Glutamatergic neuron (in vitro differentiated cells): ENCODE results near the gene VDAC2. TPM values are rescaled to one million over a fixed set of nuclear protein-coding genes. Genes with fewer than 3 reads are reported as not detected.

Source experiments
- DNase-seq: peaks from one replicate; pipeline ENCODE4 v3.0.0; 2022
- H3K27ac Mint-ChIP-seq: one replicate; pipeline ENCODE4 v1.8.0; 2020; ENCODE audit warnings: mild to moderate bottlenecking, mixed read lengths, inconsistent platforms; ENCODE audit not compliant: unreplicated experiment
- H3K27me3 Mint-ChIP-seq: one replicate; pipeline ENCODE4 v1.8.0; 2020; ENCODE audit warnings: mild to moderate bottlenecking, moderate library complexity, mixed read lengths, inconsistent platforms; ENCODE audit not compliant: unreplicated experiment
- H3K36me3 Mint-ChIP-seq: one replicate; pipeline ENCODE4 v1.8.0; 2020; ENCODE audit warnings: mild to moderate bottlenecking, mixed read lengths, inconsistent platforms; ENCODE audit not compliant: unreplicated experiment
- H3K4me1 Mint-ChIP-seq: one replicate; pipeline ENCODE4 v1.8.0; 2020; ENCODE audit warnings: mild to moderate bottlenecking, low read depth, mixed read lengths, inconsistent platforms; ENCODE audit not compliant: unreplicated experiment
- H3K4me3 Mint-ChIP-seq: one replicate; pipeline ENCODE4 v1.8.0; 2020; ENCODE audit warnings: mild to moderate bottlenecking, mixed read lengths, inconsistent platforms; ENCODE audit not compliant: unreplicated experiment
- H3K9me3 Mint-ChIP-seq: one replicate; pipeline ENCODE4 v1.8.0; 2020; ENCODE audit warnings: mild to moderate bottlenecking, moderate library complexity, mixed read lengths, inconsistent platforms; ENCODE audit not compliant: unreplicated experiment
- total RNA-seq: library from RNA; stranded (reverse); fragmentation: NEBNext Ultra II Directional; extraction: Animal tissue kit (Norgen Biotek cat#: 25700); gene quantifications from one replicate; pipeline ENCODE4 v1.2.1, GENCODE V29; 2021; ENCODE audit not compliant: unreplicated experiment
- TF ChIP-seq, protein P1 (sequence below): fragments of 200-600 bp; sonication (generic); IDR thresholded peaks from one replicate; pipeline ENCODE4 v1.5.0; 2021; ENCODE audit not compliant: partially characterized antibody, unreplicated experiment

VDAC2 gene
- total RNA-seq, 1 donor from 2014 or later: 264 TPM

DNA sequence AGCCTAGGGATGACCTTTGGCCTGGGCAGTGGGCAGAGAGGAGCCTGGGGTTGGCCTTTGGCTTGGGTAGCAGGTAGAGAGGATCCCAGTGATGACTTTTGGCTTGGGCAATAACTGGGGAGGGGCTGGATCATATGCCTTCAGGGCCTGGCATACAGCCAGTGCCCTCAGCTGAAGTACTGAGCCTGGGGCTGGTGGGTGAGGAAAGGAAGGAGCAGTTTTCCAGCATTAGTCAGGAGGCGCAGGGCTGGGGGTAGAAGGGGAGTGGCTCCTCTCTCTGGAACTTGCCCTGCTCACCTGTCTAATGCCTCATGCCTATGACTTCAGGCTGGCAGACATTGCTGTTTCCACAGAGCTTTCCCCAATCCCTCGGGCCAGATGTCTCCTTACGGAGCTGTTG is 40.3 kb downstream of the VDAC2 start:
- Mint-ChIP-seq H3K27ac (no peak overlapping the region), H3K27me3 (no peaks in the 10 kb centered on the region), H3K4me1 (no peaks in the 10 kb centered on the region), H3K4me3 (no peak overlapping the region), H3K36me3 (peaks cover 15% of the 10 kb centered on the region), H3K9me3 (peaks cover 11% of the 10 kb centered on the region)
- no peak for DNase-seq
- TF ChIP-seq, protein P1, sequence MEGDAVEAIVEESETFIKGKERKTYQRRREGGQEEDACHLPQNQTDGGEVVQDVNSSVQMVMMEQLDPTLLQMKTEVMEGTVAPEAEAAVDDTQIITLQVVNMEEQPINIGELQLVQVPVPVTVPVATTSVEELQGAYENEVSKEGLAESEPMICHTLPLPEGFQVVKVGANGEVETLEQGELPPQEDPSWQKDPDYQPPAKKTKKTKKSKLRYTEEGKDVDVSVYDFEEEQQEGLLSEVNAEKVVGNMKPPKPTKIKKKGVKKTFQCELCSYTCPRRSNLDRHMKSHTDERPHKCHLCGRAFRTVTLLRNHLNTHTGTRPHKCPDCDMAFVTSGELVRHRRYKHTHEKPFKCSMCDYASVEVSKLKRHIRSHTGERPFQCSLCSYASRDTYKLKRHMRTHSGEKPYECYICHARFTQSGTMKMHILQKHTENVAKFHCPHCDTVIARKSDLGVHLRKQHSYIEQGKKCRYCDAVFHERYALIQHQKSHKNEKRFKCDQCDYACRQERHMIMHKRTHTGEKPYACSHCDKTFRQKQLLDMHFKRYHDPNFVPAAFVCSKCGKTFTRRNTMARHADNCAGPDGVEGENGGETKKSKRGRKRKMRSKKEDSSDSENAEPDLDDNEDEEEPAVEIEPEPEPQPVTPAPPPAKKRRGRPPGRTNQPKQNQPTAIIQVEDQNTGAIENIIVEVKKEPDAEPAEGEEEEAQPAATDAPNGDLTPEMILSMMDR: no peak

DNA sequence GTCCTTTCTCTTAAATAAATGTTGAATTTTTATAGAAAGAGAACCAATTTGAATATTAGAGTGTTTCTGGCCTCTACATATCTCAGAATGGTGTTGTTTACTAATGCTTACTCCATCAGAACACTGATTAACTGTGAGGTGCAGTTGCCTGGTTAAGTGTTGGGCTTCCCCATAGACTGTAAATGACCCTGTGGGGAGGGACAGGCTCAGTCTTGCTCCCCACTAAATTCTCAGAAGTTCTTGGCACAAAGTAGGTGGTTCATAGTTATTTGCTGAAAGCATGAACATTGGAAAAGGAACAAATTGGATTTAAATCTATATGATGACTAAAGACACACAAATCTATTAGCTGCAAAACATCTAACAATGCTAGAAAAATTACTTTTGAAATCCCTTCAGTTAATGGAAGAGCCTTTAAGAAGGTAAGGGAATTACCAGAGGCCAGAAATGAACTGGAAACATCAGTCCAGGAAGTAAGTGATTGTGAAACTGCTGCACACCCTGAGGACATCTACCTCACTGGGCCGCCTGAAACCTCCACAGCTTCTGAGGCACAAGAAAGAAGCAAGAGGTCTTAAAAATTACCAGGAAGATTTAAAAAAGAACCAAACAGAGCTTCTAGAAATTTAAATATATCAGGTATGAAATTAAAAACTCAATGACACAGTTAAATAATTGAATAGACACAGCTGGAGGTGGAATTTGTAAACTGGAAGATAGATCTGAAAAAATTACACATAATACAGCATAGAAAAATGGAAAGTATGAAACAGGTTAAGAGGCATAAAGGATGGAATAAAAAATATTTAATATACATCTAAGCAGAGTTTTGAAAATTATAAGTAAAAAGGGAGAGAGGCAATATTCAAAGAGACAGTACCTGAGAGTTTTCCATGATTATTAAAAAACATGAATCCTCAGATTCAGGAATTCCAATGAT is 43.0 kb downstream of the VDAC2 start:
- DNase-seq: no peak
- peaks cover 14% of the 10 kb centered on the region for H3K9me3 Mint-ChIP-seq
- no peak overlapping the region for H3K4me3 Mint-ChIP-seq
- no peaks in the 10 kb centered on the region for H3K27me3 Mint-ChIP-seq
- H3K4me1 Mint-ChIP-seq: no peaks in the 10 kb centered on the region
- TF ChIP-seq, protein P1: no peak
- H3K27ac Mint-ChIP-seq: no peak overlapping the region
- peaks cover 15% of the 10 kb centered on the region for H3K36me3 Mint-ChIP-seq

DNA sequence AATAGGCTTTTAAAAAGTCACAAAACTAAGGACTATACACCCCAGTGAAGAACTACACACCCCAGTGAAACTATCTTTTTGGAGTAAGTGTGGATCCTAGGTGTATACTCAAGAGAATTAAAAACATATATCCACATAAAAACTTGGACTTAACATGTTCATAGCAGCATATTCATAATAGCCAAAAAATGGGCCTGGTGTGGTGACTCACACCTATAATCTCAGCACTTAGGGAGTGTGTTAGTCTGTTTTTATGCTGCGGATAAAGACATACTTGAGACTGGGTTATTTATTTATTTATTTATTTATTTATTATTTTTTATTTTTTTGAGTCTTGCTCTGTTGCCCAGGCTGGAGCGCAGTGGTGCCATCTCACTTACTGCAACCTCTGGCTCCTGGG is 44.1 kb downstream of the VDAC2 start:
- no peak overlapping the region for H3K27ac Mint-ChIP-seq
- TF ChIP-seq, protein P1: no peak
- peaks cover 14% of the 10 kb centered on the region for H3K9me3 Mint-ChIP-seq
- H3K4me1 Mint-ChIP-seq: no peaks in the 10 kb centered on the region
- H3K4me3 Mint-ChIP-seq: no peak overlapping the region
- H3K36me3 Mint-ChIP-seq: peaks cover 15% of the 10 kb centered on the region
- no peaks in the 10 kb centered on the region for H3K27me3 Mint-ChIP-seq
- no peak for DNase-seq

DNA sequence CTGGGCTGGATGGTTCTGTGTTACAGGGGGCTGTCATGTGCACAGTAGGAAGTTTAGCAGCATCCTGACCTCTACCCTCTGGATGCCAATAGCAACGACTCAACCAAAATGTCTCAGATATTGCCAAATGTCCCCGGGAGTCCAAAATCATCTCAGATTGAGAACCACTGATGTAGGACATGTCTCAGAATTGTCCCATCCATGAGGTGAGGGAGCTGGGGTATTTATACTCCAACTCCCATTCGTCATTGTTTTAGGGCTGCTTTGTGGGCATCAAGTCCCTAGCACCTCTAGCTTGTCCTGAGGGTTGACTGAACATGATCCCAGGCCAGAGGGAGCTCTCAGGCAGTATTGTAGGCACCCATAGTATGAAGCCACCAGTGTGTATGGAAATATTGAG is 50.4 kb downstream of the VDAC2 start:
- peaks cover 3% of the 10 kb centered on the region for H3K9me3 Mint-ChIP-seq
- H3K36me3 Mint-ChIP-seq: no peaks in the 10 kb centered on the region
- H3K4me3 Mint-ChIP-seq: no peak overlapping the region
- no peaks in the 10 kb centered on the region for H3K27me3 Mint-ChIP-seq
- no peaks in the 10 kb centered on the region for H3K4me1 Mint-ChIP-seq
- DNase-seq: no peak
- H3K27ac Mint-ChIP-seq: no peak overlapping the region
- TF ChIP-seq, protein P1: no peak

DNA sequence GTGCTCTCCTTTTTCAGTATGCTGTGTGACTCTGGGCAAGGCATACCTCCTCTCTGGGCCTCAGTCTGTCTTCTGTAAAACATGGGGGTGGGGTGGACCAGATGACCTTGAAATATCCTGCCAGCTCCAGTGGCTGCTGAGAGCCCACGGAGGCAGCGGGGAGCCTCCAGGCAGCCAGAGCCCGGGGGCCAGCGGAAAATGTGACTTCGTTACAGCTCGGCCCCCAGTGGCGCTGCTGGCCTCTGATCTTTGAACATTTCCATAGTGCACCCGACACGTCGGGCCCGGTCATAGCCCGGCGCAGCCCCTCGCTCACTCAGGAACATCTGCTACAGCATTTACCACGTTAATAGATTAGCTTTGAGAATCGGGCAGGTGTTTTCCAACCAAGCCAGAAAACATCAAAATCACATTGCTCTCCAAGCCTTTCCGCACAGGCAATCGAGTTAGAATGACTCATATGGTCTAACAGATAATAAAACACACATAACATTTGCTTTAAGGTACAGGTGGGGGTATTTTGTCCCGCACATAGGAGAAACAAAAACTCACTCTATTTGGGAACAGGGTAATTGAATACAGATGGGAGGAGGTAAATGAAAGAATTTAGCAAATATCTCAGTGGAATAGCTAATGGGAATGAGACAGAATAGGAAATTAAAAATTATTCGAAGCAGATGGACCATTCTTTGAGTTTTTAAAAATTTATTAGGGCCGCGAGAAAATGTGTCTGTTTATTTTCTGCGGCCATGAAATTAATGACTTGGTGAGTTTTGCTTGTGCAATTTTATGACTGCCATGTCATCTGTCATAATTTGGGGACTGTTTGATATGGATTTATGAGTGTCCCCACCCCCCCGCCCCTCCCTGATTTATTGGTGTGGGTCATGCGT is 51.5 kb downstream of the VDAC2 start:
- peaks cover 3% of the 10 kb centered on the region for H3K9me3 Mint-ChIP-seq
- no peaks in the 10 kb centered on the region for H3K27me3 Mint-ChIP-seq
- H3K4me3 Mint-ChIP-seq: no peak overlapping the region
- DNase-seq: no peak
- H3K4me1 Mint-ChIP-seq: no peaks in the 10 kb centered on the region
- TF ChIP-seq, protein P1: no peak
- H3K27ac Mint-ChIP-seq: no peak overlapping the region
- H3K36me3 Mint-ChIP-seq: no peaks in the 10 kb centered on the region
